T-helper 2 cell (primary cell): Measurements from ENCODE around the gene CYP2S1.
A peak's percentile ranks its signal among the peaks of the same experiment; 100 is the strongest.

Experiments used
- DNase-seq, 5 experiments: peaks; one replicate each; pipeline versions ENCODE4 v3.0.0 to v3.0.0-alpha.2; 2012 to 2022

Gene CYP2S1

GRCh38 chr19:41195675-41196497, 2.9 kb downstream of the CYP2S1 start:
- no peak for DNase-seq

DNA sequence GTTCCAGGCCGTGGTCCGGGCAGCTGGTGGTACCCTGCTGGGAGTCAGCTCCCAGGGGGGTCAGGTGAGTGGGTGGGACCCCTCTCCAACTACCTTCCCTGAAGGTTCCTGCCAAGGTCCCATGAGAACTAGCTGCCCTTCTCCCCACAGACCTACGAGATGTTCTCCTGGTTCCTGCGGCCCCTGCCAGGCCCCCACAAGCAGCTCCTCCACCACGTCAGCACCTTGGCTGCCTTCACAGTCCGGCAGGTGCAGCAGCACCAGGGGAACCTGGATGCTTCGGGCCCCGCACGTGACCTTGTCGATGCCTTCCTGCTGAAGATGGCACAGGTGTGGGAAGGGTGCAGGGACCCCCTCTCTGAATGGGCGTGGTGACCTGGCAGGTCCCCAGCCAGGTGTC, 5.5 kb downstream of the CYP2S1 start:
- no peak for DNase-seq

DNA sequence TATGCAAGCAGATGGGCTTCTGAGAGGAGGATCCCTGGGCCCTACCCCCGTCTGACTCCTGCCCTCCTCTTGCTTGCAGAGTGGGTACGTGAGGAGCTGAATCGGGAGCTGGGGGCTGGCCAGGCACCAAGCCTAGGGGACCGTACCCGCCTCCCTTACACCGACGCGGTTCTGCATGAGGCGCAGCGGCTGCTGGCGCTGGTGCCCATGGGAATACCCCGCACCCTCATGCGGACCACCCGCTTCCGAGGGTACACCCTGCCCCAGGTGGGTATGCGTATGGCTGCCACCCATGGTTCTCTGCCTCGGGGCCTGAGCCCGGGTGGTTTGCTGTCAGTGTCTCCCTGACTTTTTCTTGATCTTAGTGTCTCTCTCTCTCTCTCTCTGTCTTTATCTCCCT, 10.4 kb downstream of the CYP2S1 start:
- no peak for DNase-seq

DNA sequence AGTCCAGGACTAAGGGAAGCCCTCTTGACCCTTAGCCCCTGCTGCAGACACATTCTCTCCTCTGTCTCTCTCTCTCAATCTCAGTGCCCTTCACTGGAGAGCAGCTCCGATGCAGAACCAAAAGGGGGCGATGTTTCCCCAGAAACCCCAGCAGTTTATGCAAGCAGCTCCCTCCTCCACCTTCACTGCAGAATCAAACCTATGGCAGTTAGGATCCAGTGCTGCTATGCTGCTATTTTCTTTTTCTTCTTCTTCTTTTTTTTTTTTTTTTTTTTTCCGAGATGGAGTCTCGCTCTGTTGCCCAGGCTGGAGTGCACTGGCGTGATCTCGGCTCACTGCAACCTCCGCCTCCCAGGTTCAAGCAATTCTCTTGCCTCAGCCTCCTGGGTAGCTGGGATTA, 11.3 kb downstream of the CYP2S1 start:
- DNase-seq = peak; percentile 41 to 86 (median 71)

GRCh38 chr19:41205995-41206394, 13.0 kb downstream of the CYP2S1 start:
- peak in 1 of 5 experiments; percentile 33 for DNase-seq

GRCh38 chr19:41206456-41206855, 13.4 kb downstream of the CYP2S1 start:
- no peak for DNase-seq

DNA sequence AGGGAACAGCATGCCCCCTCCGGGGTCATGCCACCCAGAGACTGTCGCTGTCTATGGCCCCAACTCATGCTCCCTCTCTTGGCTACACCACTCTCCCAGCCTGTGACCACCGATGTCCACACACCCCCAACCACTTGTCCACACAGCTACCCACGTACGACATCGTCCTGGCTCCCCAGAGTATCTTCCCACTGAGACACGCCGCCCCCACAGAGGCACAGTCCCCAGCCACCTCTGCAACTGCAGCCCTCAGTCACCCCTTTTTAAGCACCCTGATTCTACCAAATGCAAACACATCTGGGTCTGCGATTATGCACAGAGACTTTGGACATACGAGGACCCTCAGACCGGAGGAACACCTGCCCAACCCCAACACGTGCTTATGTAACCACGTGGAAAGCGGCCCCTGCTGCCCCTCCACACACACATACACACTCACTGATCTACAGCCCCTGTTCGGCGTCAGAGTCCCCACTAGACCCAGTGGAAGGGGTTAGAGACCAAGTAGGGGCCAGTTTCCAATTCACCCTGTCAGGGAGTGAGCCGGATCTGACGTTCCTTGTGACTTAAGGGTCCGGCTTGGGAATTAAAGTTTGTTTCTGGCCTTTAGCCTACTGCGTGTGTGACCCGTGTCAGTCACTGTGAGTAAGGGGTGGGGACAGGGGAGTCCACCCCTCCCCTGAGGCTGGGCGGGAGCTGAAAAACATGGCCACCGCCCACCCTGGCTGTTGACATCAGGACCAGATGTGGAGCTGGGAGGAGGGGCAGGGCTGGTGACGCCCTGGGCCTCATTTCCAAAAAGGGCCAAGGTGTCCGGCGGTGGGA, 14.1 kb downstream of the CYP2S1 start:
- no peak for DNase-seq

- no peak for DNase-seq
Measured at GRCh38 chr19:41214161-41214560, 21.1 kb downstream of the CYP2S1 start.

DNA sequence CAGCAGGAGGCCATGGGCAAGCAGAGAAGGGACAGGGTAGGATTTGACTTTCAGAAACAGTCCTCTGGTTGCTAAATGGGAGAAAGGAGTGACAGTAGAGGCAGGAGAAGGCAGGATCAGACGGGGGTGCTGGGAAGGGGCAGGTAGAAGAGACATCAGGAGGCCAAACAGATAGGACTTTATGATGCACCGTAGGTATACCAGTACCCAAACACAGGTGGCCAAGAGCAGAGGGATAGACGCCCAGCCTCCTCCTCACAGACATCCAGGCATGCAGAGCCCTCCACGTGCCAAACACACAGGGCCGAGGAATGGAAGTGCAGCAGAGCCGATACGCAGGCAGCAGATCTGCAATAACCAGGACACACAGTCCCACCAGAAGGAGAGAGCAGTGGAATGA, 24.7 kb downstream of the CYP2S1 start:
- no peak for DNase-seq

GRCh38 chr19:41218249-41218614, 25.2 kb downstream of the CYP2S1 start:
- no peak for DNase-seq

- peak in 1 of 5 experiments; percentile 39 for DNase-seq
Measured at GRCh38 chr19:41218615-41219507, 25.8 kb downstream of the CYP2S1 start, which contains the start of gene AXL. Gene AXL (plus strand): TSS chr19:41219223. CDS start chr19:41219393, 170 bp downstream.

DNA sequence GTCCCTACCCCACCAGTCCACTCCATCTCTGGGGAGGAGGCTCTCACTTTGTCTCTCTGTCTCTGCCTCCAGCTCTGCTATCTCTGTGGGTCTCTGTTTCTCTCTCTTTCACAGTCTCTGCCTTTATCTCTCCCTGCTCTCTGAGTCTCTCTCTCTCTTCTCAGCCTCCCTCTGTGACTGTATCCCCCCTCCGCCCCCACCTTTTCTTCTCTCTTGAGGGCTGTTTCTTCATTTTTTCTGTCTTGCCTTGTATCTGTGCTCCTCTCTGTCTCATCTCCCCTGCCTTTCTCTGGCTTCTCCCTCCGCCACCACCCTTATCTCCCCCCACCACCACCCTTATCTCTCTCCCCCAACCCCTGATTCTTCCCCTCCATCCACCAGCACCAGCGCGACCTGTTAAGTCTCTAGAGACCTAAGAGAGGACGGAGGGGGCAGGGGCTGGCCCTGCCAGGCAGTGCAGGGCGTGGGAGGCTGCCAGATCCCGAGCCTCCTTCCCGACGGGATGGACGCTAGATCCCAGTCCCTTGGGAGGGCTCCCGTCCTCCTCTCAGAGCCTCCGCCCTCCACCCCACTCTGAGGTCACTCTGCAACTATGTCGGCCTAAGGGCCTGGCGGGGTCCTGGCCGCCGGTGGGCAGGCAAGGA, 27.0 kb downstream of the CYP2S1 start:
- DNase-seq = no peak

DNA sequence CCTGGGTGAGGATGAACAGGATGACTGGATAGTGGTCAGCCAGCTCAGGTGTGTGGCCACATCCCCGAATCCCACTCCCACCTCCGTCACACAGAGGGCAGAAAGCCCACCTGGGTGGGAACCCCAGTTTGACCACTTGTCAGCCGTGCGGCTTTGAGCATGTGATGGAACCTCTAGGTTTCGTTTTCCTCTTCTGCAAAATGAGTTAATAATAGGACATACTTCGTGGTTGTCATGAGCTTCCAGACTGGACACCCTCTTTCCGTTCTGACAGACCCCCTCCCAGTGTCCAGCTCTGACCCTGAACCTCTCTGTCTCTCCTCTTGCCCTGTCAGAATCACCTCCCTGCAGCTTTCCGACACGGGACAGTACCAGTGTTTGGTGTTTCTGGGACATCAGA, 27.8 kb downstream of the CYP2S1 start:
- DNase-seq = no peak

DNA sequence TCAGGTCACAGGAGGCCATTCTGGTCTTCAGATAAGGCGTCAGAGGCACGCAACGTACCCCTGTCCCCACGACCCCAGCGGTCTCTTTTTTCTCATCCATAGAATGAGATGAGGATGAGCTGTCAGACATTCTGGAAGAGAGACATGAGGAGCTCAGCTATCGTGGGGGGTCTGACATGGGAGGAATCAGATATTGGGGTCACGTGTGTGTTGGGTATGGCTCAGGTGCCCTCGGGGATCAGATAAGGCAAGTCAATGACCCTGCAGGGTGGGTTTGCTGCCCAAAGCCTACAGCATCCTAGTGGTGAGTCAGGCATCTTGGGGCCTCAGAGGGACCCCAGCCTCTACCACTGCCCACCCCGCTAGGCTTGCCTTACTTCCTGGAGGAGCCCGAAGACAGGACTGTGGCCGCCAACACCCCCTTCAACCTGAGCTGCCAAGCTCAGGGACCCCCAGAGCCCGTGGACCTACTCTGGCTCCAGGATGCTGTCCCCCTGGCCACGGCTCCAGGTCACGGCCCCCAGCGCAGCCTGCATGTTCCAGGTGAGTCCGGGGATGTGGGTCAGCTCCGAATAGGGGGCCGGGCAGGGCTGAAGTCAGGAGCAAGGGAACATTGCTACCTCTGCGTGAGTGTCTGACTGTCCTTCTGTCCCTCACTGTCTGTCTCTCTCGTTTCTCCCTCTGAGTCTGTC, 28.6 kb downstream of the CYP2S1 start:
- no peak for DNase-seq

DNA sequence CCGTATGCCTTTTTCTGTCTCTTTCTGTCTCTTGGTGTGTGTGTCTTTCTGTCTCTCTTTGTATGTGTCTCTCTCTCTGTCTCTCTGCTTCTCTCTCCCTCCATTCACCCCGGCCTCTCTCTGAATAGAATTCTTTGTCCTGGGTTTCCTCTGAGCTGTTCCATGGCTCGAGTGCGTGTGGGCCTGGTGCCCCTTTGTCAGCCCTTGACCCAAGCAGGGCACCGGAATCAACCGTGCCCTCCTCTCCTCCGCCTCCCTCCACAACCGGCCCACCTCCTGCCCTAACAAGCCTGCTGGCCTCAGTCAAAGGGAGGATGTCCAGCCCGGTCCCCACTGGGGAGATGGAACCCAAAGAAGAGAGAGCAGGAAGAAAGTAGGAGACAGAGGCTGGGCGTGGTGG, 29.2 kb downstream of the CYP2S1 start:
- no peak for DNase-seq

- DNase-seq = no peak
Measured at GRCh38 chr19:41223431-41224234, 30.6 kb downstream of the CYP2S1 start.

DNA sequence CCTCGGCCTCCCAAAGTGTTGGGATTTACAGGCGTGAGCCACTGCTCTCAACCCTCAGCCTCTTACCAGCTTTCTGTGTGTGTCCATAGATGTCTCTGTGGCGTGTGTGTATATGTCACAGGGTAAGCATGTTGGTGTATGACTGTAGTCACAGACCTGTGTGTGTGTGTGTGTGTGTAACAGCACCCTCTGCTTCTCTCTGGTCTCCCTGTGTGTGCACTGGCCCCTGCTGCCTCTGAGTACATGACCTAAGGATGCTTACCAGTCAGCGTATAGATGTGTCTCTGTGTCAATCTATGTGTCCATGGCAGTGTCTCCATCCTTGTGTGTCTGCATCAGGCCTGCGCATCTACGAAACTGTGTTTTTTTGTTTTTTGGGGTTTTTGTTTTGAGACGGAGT, 31.6 kb downstream of the CYP2S1 start:
- no peak for DNase-seq

DNA sequence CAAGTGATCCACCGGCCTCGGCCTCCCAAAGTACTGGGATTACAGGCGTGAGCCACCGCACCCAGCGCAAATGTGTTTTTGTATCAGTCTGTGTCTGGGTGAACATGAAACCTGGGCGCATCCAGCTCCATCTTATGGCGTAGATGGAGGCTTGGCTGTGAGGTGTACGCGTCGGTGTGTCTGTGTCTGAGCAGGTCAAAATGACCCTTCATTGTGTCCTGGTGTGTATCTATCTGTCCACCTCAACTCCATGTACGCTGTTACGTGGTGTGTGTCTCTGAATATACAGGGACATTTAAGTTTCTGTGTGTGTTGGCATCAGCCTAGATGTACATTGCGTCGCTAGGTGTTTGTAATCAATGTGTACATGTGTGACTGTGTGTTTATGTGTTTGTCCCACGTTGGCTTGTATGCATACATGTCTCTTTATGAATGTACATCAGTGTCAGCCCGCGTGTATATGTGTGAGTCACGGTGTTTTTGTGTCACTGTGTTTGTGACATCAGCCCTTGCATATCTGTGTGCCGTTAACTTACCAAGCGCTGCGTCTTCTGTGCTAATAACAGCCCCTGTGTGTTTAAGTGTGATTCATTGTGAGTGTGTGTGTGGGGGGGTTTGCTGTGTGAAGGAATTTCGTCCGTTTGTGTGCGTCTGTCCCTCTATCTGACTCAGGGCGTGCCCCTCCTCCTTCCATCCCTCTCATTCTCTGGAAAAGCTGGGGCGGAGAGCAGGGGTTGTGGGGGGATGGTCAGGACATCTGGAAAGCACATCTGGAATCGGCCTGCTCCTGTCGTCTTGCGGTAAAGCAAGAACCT, 32.4 kb downstream of the CYP2S1 start:
- peak in 2 of 5 experiments; percentile 23 to 40 for DNase-seq

- DNase-seq = peak in 3 of 5 experiments; percentile 14 to 41 (median 27)
Measured at GRCh38 chr19:41226053-41226873, 33.2 kb downstream of the CYP2S1 start.
